Mesodermal cell (in vitro differentiated cells): ENCODE measurements around the gene NDC1.
"Not testable (repeated sequence)": the region's sequence is repeated elsewhere in the genome, so short reads cannot be mapped to it uniquely, and the experiment has no call there.

Experiments used
- H3K27ac ChIP-seq: 2 replicates; pipeline ENCODE4 v1.7.0; 2013; ENCODE audit warnings: mild to moderate bottlenecking, low read depth, low read length, moderate library complexity; ENCODE audit not compliant: severe bottlenecking
- H3K36me3 ChIP-seq: 2 replicates; pipeline ENCODE4 v1.7.1; 2013; ENCODE audit warnings: mild to moderate bottlenecking, low read length, moderate library complexity; ENCODE audit not compliant: control insufficient read depth, insufficient read depth
- H3K4me1 ChIP-seq: one replicate; pipeline ENCODE4 v1.7.1; 2013; ENCODE audit warnings: mild to moderate bottlenecking, low read length; ENCODE audit not compliant: insufficient read depth, control insufficient read depth, poor library complexity, severe bottlenecking
- H3K4me3 ChIP-seq: 2 replicates; pipeline ENCODE4 v1.7.0; 2013; ENCODE audit warnings: low read length, control low read depth, mild to moderate bottlenecking; ENCODE audit not compliant: insufficient read depth, poor library complexity, severe bottlenecking; ENCODE audit errors: extremely low read depth
- H3K9me3 ChIP-seq: 2 replicates; pipeline ENCODE4 v1.7.1; 2013; ENCODE audit warnings: mild to moderate bottlenecking, low read length, moderate library complexity; ENCODE audit not compliant: control insufficient read depth
- WGBS, 2 experiments: methylation state at CpG; one replicate each; pipeline ENCODE4 v1.1.5; 2013; ENCODE audit warnings: missing lambda C conversion rate in 2 of 2; ENCODE audit not compliant: insufficient coverage in 2 of 2; 5-methylcytosine and 5-hydroxymethylcytosine counted together

NDC1 gene

DNA sequence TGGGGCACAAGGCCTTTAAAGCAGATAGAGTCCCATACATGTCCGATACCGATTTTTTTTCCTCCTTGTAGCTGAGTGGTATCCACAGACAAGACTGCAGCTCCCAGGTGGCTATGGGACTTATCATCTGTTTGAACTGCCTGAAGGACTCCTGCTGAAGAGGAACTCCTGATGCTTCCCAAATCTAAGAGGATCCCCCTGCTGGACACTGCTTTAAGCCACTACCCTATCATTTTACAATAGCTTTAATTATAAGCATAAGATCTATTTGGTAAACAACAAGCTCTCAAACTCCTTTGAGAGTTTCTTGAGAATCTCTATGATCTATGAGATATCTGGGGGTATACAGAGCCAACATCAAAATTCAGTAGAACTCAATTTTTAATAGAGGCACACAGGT lies 11.7 kb downstream of the NDC1 start:
- no peaks in the 10 kb centered on the region for H3K9me3 ChIP-seq
- no peak overlapping the region for H3K27ac ChIP-seq
- peaks cover 65% of the 10 kb centered on the region for H3K36me3 ChIP-seq
- H3K4me1 ChIP-seq: no peaks in the 10 kb centered on the region
- no peak overlapping the region for H3K4me3 ChIP-seq
- 92 to 95% methylated on average over 2 of the region's 2 CpGs for WGBS, 2 experiments

DNA sequence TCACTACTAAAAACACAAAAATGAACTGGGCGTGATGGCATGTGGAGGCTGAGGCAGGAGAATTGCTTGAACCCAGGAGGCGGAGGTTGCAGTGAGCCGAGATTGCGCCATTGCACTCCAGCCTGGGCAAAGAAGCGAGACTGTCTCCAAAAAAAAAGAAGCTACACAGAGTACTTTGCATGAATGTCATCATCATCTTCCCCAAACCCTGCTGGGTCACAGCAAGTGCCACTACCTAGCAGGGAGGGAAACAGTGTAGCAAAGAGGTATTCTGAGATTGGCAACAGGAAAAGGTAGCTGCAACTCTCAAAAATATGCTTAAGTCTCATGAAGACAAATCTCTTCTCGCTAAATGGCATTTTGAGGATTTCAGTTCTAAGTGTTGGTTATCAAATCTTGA lies 12.8 kb downstream of the NDC1 start:
- H3K9me3 ChIP-seq: no peaks in the 10 kb centered on the region
- H3K4me3 ChIP-seq: no peak overlapping the region
- H3K4me1 ChIP-seq: no peaks in the 10 kb centered on the region
- 97 to 100% methylated on average over 3 to 5 of the region's 6 CpGs for WGBS, 2 experiments
- no peak overlapping the region for H3K27ac ChIP-seq
- peaks cover 71% of the 10 kb centered on the region for H3K36me3 ChIP-seq

DNA sequence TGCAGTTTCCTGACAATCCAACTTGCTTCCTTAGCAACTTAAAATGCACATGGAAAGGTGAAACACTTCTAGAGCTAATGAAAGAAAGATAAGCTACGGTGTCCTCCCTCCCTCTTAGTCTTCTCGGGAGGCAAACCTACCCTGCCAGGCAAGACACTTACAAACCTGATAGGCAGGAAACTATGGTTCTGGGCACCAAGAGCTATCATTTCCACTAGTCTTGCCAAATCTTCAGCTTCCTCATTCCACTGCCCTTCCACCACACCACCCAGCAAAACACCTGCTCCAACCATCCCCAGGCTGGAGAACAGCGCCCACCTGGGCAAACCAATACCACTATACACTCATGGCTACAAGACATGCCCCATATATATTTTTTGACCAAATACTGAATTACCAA lies 15.2 kb downstream of the NDC1 start:
- no peak overlapping the region for H3K27ac ChIP-seq
- H3K9me3 ChIP-seq: no peaks in the 10 kb centered on the region
- H3K36me3 ChIP-seq: peaks cover 76% of the 10 kb centered on the region
- no peaks in the 10 kb centered on the region for H3K4me1 ChIP-seq
- 90 to 94% methylated on average over 2 to 3 of the region's 3 CpGs for WGBS, 2 experiments
- H3K4me3 ChIP-seq: no peak overlapping the region

DNA sequence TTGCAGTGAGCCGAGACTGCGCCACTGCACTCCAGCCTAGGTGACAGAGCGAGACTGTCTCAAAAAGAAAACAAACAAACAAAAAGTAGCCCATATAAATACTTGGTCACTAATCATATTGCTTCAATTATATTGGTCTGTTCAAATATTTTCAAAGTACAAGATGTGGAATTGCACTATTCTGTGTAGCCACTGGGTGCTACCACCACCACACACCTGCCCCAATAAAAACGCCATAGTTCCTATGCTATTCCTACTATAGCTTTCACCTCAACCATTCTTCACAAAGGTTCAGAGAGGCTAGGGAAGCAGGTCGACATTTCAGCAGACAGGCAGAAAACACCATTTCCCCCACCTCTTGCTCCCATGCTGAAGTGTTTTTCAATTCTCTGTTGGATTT lies 16.7 kb downstream of the NDC1 start:
- no peak overlapping the region for H3K27ac ChIP-seq
- H3K4me1 ChIP-seq: no peaks in the 10 kb centered on the region
- 97 to 100% methylated on average over 1 to 4 of the region's 5 CpGs for WGBS, 2 experiments
- no peak overlapping the region for H3K4me3 ChIP-seq
- H3K9me3 ChIP-seq: no peaks in the 10 kb centered on the region
- peaks cover 69% of the 10 kb centered on the region for H3K36me3 ChIP-seq

DNA sequence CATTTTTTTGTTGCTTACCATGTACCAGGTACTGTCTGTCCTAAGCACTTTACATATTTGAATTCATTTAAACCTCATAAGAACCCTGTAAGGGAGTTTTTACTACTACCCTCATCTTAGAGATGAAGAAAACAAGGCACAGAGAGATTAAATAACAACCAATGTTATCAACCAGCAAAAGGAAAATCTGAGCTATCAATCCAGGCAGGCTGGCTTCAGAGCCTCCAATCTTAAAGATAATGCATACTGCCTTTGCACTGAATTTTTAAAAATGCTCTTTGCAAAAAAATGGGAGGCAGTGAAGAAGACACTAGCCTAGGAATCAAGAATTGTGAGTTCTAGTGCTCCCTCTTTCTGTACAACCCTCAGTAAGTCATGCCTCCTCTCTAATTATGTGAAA lies 18.7 kb downstream of the NDC1 start:
- no peak overlapping the region for H3K4me3 ChIP-seq
- H3K4me1 ChIP-seq: no peaks in the 10 kb centered on the region
- H3K9me3 ChIP-seq: no peaks in the 10 kb centered on the region
- no peak overlapping the region for H3K27ac ChIP-seq
- H3K36me3 ChIP-seq: peaks cover 52% of the 10 kb centered on the region

DNA sequence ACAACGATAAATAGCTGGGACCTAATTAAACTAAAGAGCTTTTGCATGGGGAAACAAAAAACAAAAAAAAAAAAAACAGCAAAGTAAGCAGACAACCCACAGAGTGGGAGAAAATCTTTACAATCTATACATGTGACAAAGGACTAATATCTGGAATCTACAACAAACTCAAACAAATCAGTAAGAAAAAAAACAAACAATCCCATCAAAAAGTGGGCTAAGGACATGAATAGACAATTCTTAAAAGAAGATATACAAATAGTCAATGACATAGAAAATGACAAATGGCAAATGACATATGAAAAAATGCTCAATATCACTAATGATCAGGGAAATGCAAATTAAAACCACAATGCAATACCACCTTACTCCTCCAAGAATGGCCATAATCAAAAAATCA lies 21.5 kb downstream of the NDC1 start:
- not testable (repeated sequence) for H3K27ac ChIP-seq, H3K9me3 ChIP-seq, H3K4me1 ChIP-seq, H3K4me3 ChIP-seq
- peaks cover 46% of the 10 kb centered on the region for H3K36me3 ChIP-seq
- no CpG with 5 or more reads among the region's 1 CpG for WGBS, 2 experiments

DNA sequence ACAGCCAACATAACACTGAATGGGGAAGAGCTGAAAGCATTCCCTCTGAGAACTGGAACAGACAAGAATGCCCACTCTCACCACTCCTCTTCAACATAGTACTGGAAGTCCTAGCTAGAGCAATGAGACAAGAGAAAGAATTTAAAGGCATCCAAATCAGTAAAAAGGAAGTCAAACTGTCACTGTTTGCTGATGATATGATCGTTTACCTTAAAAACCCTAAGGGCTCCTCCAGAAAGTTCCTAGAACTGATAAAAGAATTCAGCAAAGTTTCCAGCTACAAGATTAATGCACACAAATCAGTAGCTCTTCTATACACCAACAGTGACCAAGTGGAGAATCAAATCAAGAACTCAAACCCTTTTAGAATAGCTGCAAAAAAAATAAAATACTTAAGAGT lies 22.6 kb downstream of the NDC1 start:
- H3K4me1 ChIP-seq, H3K9me3 ChIP-seq, H3K4me3 ChIP-seq, H3K27ac ChIP-seq: not testable (repeated sequence)
- 40 to 100% methylated on average over 1 of the region's 1 CpG for whole genome bisulfite sequencing, 2 experiments
- peaks cover 49% of the 10 kb centered on the region for H3K36me3 ChIP-seq

DNA sequence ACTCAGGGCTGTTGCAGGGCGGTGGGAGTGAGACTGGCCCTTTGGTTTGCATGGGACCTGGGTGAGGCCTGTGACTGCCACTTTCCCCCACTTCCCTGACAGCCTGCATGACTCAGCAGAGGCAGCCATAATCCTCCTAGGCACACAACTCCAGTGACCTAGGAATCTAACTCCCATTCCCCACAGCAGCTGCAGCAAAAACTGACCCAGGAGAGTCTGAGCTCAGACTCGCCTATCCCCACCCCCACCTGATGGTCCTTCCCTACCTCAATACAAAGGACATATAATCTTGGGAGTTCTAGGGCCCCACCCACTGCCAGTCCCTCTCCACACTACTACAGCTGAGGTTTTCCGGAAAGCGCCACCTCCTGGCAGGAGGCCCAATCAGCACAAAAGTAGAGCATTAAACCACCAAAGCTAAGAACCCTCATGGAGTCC lies 26.7 kb downstream of the NDC1 start:
- peaks cover 45% of the 10 kb centered on the region for H3K36me3 ChIP-seq
- H3K27ac ChIP-seq: peak overlapping the region; percentile 6
- H3K4me1 ChIP-seq: peaks cover 5% of the 10 kb centered on the region
- no peak overlapping the region for H3K4me3 ChIP-seq
- WGBS, 2 experiments: 91 to 100% methylated on average over 3 to 4 of the region's 4 CpGs
- H3K9me3 ChIP-seq: no peaks in the 10 kb centered on the region

DNA sequence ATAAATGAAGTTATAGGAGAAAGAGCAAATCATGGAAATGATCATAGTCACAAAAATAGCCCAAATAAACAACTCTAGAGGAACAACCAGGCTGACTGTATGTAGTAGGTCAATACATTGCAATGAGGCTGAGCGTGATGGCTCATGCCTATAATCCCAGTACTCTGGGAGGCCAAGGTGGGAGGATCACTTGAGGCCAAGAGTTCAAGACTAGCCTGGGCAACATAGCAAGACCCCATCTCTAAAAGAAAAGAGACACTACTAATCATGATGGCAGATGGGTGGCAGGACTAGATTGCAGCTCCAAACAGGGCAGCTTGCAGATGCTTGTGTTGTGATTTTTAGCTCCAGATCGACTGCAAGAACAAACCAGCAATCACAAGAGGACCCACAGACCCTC lies 27.6 kb downstream of the NDC1 start:
- no peaks in the 10 kb centered on the region for H3K9me3 ChIP-seq
- H3K27ac ChIP-seq: no peak overlapping the region
- no peak overlapping the region for H3K4me3 ChIP-seq
- peaks cover 48% of the 10 kb centered on the region for H3K36me3 ChIP-seq
- H3K4me1 ChIP-seq: peaks cover 5% of the 10 kb centered on the region
- 94 to 100% methylated on average over 1 to 2 of the region's 2 CpGs for WGBS, 2 experiments

DNA sequence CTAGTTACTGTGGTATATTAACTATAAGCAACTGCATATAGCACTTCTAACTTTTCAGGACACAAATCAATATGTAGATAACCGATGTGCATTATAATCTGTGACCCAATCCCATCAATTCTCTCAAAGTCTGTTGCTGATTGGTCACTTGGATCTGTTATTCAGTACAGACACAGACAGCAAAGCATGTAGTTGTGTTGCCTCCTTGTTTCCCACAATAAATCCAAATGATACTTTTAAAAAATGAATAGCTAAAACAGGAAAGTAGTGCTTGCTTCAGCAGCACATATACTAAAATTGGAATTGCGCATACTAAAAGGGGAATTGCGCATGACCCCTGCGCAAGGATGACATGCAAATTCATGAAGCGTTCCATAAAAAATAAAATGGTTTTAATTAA lies 28.1 kb downstream of the NDC1 start:
- Histone ChIP-seq H3K27ac (no peak overlapping the region), H3K4me3 (no peak overlapping the region), H3K36me3 (peaks cover 48% of the 10 kb centered on the region), H3K9me3 (no peaks in the 10 kb centered on the region), H3K4me1 (peaks cover 5% of the 10 kb centered on the region)
- 100% methylated on average over 1 to 4 of the region's 5 CpGs for WGBS, 2 experiments

DNA sequence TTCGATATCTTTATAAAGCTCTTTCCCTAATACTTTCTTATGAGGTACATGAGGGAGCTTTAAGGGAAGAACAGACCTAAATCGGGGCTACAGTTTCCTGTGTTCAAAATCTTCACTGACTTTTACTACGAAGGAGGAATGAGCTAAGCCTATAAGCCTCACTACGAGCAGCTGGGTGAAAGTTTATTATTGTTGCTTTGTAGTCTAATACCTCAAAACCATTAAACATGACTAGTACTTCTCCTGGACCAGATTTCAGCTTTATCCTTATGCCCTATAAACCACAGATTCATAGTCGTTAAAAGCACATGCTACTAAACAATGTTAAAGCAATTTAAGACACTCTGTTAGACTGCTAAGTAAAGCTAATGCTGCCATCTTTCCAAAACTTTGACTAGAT lies 30.2 kb downstream of the NDC1 start:
- Histone ChIP-seq H3K4me1 (peaks cover 5% of the 10 kb centered on the region), H3K36me3 (peaks cover 64% of the 10 kb centered on the region), H3K4me3 (no peak overlapping the region), H3K9me3 (no peaks in the 10 kb centered on the region), H3K27ac (no peak overlapping the region)
- 94 to 100% methylated on average over 1 to 2 of the region's 5 CpGs for WGBS, 2 experiments
